Left lung (tissue), 10 donors: ENCODE measurements around the gene ADAD2. TPM values are rescaled to one million over a fixed set of nuclear protein-coding genes. Genes with fewer than 3 reads are reported as not detected.

Source experiments
- ATAC-seq: fragments of 200-7000 bp; cut with Tn5 transposase; one replicate; pipeline ENCODE4 v1.9.1; 2020; ENCODE audit warnings: moderate library complexity
- DNase-seq, 4 donors: peaks; one replicate each; pipeline ENCODE4 v3.0.0-alpha.2; 2013 to 2020
- H3K27ac ChIP-seq, 2 donors: fragments of 200-600 bp; sonication (generic) in 1 of 2; one replicate each; pipeline versions ENCODE4 v1.5.0 to v1.8.0; 2020 to 2021
- H3K27me3 ChIP-seq, 2 donors: fragments of 200-600 bp; sonication (generic) in 1 of 2; one replicate each; pipeline versions ENCODE4 v1.5.0 to v1.8.0; 2020 to 2021
- H3K36me3 ChIP-seq, 2 donors: fragments of 200-600 bp; sonication (generic) in 1 of 2; one replicate each; pipeline versions ENCODE4 v1.5.0 to v1.8.0; 2020 to 2021
- H3K4me1 ChIP-seq, 2 donors: fragments of 200-600 bp; one replicate each; pipeline ENCODE4 v1.8.0; 2021
- H3K4me3 ChIP-seq, 2 donors: fragments of 200-600 bp; sonication (generic) in 1 of 2; one replicate each; pipeline versions ENCODE4 v1.5.0 to v1.8.0; 2020 to 2021; ENCODE audit warnings: mild to moderate bottlenecking in 1 of 2
- H3K9me3 ChIP-seq, 2 donors: fragments of 200-600 bp; sonication (generic) in 1 of 2; one replicate each; pipeline versions ENCODE4 v1.5.0 to v1.8.0; 2020 to 2021
- CTCF ChIP-seq, 2 donors: fragments of 200-600 bp; sonication (generic) in 1 of 2; IDR thresholded peaks; one replicate each; pipeline versions ENCODE4 v1.5.0 to v1.8.0; 2021; ENCODE audit warnings: antibody characterized with exemption in 2 of 2
- intact Hi-C, 2 donors: fragments of 100-400 bp; cut with DNase I; formaldehyde crosslinking; loops; one replicate each; pipeline versions ENCODE4 v1.11.2 to v1.14.2; 2022
- polyA plus RNA-seq, 6 donors: library from polyadenylated mRNA; unstranded; fragments of 120-200 nt; gene quantifications; one replicate each; pipeline ENCODE4 v1.2.1, GENCODE V29; 2013; ENCODE audit not compliant: insufficient read length in 6 of 6
- total RNA-seq, 2 donors: library from RNA; stranded (reverse); fragmentation: NEBNext Ultra II Directional; extraction: Animal tissue kit (Norgen Biotek cat#: 25700); gene quantifications; one replicate each; pipeline ENCODE4 v1.2.1, GENCODE V29; 2021
- donor health status: DM: no; HTN: yes; CAD: no.
- donor health status: DM: no; HTN: no; CAD: no.

Gene ADAD2
- total and polyA plus RNA-seq, 8 donors: 0.09 to 1.4 (median 0.41) TPM

GRCh38 chr16:84165746-84166145 lies 25.2 kb upstream of the ADAD2 start:
- Histone ChIP-seq H3K27me3 (peaks cover 0 to 38% of the 10 kb centered on the region in 2 donors), H3K4me1 (no peaks in the 10 kb centered on the region), H3K4me3 (no peak overlapping the region), H3K27ac (no peak overlapping the region), H3K36me3 (no peaks in the 10 kb centered on the region), H3K9me3 (no peaks in the 10 kb centered on the region)
- no peak for ATAC-seq
- intact Hi-C loops: no loop called here
- no peak for DNase-seq
- no peak for TF ChIP-seq CTCF (IDR thresholded peaks at IDR 0.05)

GRCh38 chr16:84166796-84167695 lies 23.9 kb upstream of the ADAD2 start:
- ATAC-seq (no peak), DNase-seq (no peak)
- Histone ChIP-seq H3K9me3 (no peaks in the 10 kb centered on the region), H3K27me3 (peaks cover 0 to 25% of the 10 kb centered on the region in 2 donors), H3K27ac (no peak overlapping the region), H3K4me1 (no peaks in the 10 kb centered on the region), H3K4me3 (no peak overlapping the region), H3K36me3 (no peaks in the 10 kb centered on the region)
- no peak for TF ChIP-seq CTCF (IDR thresholded peaks at IDR 0.05)
- intact Hi-C loops: no loop called here

- Histone ChIP-seq H3K4me1 (no peaks in the 10 kb centered on the region), H3K4me3 (no peak overlapping the region), H3K36me3 (no peaks in the 10 kb centered on the region), H3K27ac (no peak overlapping the region), H3K9me3 (no peaks in the 10 kb centered on the region), H3K27me3 (peaks cover 0 to 22% of the 10 kb centered on the region in 2 donors)
- ATAC-seq (no peak), DNase-seq (no peak)
- TF ChIP-seq CTCF (IDR thresholded peaks at IDR 0.05): no peak
- intact Hi-C loops: no loop called here
Observed at GRCh38 chr16:84169765-84170310, 21.1 kb upstream of the ADAD2 start.

- Histone ChIP-seq H3K9me3 (no peaks in the 10 kb centered on the region), H3K36me3 (peaks cover 0 to 20% of the 10 kb centered on the region in 2 donors), H3K27me3 (no peaks in the 10 kb centered on the region), H3K4me1 (peaks cover 17 to 36% of the 10 kb centered on the region in 2 donors), H3K27ac (no peak overlapping the region), H3K4me3 (no peak overlapping the region)
- no peak for DNase-seq
- intact Hi-C loops: no loop called here
- ATAC-seq: no peak
- no peak for TF ChIP-seq CTCF (IDR thresholded peaks at IDR 0.05)
Observed at GRCh38 chr16:84174396-84174795, 16.6 kb upstream of the ADAD2 start.

- peak; percentile 82 for ATAC-seq
- Histone ChIP-seq H3K27me3 (no peaks in the 10 kb centered on the region), H3K4me1 (peaks cover 17 to 36% of the 10 kb centered on the region in 2 donors), H3K36me3 (peaks cover 0 to 31% of the 10 kb centered on the region in 2 donors), H3K9me3 (no peaks in the 10 kb centered on the region), H3K4me3 (no peak overlapping the region), H3K27ac (peak overlapping the region in 1 of 2 donors; percentile 73)
- intact Hi-C loops: no loop called here
- DNase-seq: peak in 2 of 4 donors; percentile 36 to 56
- TF ChIP-seq CTCF (IDR thresholded peaks at IDR 0.05): peak; percentile 71 to 81
Observed at GRCh38 chr16:84175350-84176081, 15.4 kb upstream of the ADAD2 start.
